GM03348 (cell line): ENCODE results near the gene LIMK2.
"Not testable (repeated sequence)": the region's sequence is repeated elsewhere in the genome, so short reads cannot be mapped to it uniquely, and the experiment has no call there.

Experiments
- DNase-seq: peaks from one replicate; pipeline ENCODE4 v3.0.0; 2012; ENCODE audit warnings: low spot score

The LIMK2 gene

DNA sequence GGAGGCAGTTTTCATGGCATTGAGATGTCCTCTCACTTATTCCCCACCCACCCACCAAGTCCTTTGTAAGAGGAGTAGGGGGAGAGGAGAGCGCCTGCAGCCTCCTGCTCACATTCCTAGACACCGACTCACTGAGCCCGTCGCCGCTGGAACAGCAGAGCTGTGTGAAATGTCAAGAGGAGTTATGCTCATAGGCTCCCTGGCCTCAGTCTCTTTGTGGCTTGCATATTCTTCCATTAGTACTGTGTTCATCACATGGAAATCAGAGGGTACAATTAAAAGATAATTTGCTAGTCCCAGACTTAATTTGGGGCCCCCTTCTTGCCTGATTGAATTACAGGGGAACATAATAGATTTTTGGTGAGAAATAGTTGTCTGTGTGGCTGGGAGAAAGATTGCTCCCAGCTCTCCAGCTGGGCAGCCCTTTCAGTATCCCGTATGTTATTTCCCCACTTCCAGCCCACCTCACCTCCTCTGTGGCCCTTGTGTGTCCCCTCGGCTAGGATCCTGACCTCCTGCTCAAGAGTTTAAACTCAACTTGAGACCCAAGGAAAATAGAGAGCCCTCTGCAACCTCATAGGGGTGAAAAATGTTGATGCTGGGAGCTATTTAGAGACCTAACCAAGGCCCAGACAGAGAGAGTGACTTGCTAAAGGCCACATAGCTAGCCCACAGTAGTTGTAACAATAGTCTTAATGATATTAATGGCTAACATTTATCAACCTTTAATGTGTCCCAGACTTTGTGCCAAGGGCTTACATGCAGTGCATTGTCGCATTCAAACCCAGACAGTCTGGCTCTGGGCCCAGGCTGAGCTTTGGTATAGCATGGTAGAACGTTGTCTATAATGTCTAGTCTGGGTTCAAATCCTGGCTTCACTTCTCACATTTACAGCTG is 32.2 kb downstream of the LIMK2 start:
- DNase-seq, result peak; percentile 90

DNA sequence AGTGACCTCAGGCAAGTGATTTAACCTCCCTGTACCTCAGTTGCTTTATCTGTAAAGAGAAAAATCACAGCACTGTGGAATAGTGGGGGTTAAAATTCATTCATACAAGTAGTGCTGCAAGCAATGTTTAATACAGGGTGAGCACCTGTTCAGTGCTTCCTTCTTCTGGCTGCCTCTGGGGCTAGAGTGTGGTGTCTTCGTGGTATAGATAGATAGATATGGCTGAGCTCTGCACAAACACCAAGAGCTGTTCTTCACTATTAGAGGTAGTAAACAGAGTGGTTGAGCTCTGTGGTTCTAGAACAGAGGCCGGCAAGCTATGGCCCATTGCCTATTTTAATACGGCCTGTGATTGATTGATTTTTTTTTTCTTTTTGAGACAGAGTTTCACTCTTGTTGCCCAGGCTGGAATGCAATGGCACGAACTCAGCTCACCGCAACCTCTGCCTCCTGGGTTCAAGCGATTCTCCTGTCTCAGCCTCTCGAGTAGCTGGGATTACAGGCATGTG is 32.9 kb downstream of the LIMK2 start:
- DNase-seq, result no peak

DNA sequence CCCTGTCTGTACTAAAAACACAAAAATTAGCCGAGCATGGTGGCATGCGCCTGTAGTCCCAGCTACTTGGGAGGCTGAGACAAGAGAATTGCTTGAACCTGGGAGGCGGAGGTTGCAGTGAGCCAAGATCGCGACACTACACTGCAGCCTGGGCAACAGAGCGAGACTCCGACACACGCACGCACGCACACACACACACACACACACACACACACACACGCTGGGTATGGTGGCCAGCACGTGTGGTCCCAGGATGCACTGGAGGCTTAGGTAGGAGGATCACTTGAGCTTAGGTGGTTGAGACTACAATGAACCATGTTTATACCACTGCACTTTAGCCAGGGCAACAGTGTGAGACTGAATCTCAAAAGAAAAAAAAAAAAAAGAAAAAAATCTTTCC is 33.9 kb downstream of the LIMK2 start:
- DNase-seq, result not testable (repeated sequence)

DNA sequence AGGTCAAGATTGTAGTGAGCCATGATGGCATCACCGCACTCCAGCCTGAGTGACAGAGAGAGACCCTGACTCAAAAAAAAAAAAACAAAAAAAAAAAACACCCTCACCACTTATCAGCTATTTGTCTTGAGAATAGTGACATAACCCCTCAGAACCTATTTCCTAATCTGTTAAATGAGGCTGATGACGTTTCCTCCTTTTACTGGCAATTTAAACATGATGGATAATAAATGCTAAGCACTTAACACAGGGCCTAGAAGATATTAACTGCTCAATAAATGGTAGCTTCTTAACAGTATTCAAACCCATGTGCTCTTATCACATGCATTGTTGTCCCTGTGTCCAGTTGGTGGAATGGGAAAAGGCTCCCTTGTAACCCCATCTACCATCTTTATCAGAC is 34.6 kb downstream of the LIMK2 start:
- DNase-seq, result no peak

DNA sequence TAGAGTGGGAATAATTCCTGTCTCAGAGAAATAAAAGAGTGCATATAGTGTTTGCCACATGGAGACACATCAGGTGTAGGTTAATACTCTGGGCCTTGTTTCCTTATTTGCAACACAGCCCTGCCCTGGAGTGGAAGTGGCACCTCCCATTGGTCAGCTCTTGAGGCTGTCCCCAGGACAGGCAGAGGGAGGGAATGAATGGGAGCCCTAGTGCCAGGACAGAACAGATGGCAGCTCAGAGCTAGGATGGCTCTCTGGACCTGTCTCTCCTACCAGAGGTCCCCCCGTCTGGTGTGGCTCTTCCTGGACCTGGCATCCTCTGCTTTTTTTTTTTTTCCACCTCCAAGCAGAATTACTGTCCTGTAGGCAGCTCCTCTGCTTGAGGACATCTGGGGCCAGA is 35.6 kb downstream of the LIMK2 start:
- peak; percentile 20 for DNase-seq

DNA sequence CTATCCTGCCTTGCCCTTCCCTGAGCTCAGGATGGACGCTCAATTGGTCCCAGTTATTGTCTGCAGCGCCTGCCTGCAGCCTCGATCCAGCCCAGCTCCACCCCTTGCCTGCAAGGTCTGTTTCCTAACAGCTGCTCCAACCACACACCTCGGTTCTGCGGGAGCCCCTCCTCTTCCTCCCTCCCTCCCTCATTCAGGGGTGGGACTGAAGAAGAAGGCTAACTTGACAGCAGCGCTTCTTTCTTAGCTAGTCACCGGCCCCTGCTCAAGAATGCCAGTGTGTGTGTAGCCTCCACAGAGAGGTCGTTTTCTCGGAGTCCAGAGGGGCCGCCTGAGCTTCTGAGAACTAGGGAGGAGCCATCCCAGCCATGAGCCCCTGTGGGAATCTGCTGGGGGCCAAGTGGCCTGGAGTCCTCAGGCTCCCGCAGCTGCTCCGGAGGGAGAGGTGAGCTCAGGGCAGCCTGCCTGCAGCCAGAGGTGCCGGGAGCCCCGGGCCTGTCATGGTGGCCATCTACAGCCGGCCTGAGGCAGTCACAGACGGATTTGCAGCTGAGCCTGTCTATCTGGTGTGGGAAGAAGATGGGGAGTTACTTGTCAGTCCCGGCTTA is 36.1 kb downstream of the LIMK2 start:
- DNase-seq, result peak; percentile 95

DNA sequence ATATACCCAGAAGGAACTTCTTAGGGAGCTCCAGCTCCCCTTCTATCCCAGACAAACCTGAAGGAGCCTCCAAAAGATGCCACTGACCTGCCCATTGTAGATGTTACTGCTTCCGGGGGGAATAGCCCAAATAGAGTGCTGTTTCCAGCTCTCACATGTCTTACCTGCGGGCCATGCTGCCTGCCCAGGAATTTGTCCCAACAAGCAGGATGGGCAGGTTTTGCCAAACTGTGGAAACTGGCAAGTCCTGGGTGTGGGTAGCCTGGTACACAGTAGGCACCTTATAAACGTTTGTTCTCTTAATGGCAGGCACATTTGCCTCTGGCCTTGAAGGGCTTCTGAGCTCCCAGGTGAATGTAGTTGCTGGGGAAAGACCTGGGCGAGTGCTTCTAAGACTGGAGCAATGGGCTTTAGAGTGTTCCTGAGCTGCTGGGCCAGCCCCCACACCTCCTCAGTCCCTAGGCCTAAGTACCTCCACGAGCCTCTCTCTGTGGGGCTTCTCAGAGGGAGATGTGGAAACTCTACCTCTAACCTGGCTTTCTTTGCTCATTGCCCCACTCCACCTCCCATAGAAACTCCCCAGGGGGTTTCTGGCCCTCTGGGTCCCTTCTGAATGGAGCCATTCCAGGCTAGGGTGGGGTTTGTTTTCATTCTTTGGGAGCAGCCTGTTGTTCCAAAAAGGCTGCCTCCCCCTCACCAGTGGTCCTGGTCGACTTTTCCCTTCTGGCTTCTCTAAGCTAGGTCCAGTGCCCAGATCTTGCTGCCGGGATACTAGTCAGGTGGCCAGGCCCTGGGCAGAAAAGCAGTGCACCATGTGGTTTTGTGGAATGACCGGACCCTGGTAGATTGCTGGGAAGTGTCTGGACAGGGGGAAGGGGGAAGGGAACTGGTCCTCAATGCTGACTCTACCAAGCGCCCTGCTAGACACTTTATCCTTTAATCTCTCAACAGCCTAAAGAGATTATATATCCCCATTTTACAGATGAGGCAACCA is 37.2 kb downstream of the LIMK2 start:
- DNase-seq, result peak; percentile 31

DNA sequence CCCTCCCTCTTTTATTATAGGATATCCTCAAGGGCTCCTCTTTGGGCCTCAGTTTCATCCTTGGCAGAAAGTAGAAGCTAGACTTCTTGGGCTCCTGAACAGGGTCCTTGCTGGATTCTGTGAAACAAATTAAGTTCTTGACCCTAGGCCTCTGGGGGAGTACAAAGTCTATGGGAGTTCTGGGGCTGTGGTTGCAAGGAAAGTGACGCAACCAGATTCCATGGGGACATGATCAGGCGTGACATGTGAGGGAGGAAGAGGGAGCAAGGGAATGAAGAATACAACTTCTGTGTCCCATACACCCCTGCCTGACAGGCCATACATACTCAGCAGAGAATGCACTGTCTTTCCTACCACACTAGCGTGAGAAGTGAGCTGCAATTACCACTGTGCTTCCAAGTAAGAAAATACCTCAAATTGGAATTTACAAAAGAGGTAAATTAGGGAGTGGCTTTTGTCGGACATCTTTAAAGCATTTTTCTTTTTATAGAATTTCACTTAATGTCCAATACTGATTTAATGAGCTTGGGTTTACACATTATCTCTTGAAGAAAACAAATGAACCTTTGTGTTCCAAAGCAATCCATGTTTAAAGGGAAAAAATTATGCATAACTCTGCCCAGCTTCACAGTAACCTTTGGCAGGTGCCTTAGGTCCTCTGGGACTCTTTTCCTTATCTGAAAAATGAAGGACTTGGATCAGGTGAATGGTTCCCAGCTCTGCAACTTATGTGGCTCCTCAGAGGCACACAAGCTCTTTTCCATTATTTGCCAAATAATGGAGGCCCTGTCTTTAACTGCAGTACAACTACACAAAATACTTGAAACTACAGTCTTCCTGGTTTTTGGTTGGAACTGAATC is 38.9 kb downstream of the LIMK2 start:
- peak; percentile 27 for DNase-seq

DNA sequence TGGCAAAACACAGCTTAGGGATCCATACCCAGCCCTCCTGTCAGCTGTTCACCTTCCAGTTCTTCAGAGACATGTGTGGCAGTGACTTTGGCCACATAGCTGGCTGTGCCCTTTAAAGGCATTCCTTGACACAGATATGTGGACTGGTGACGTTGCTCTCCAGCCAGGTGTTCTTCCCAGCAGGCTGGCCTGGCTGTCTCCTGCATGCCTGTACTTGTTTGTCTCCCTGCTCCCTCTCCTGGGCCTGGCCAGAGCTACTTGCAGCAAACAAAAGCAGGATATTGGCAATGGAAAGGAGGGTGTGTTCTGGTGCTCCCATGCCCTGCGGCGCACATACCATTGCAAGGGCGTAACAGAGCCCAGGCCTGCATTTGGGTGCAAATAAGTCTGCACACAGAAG is 41.9 kb downstream of the LIMK2 start:
- DNase-seq, result no peak

DNA sequence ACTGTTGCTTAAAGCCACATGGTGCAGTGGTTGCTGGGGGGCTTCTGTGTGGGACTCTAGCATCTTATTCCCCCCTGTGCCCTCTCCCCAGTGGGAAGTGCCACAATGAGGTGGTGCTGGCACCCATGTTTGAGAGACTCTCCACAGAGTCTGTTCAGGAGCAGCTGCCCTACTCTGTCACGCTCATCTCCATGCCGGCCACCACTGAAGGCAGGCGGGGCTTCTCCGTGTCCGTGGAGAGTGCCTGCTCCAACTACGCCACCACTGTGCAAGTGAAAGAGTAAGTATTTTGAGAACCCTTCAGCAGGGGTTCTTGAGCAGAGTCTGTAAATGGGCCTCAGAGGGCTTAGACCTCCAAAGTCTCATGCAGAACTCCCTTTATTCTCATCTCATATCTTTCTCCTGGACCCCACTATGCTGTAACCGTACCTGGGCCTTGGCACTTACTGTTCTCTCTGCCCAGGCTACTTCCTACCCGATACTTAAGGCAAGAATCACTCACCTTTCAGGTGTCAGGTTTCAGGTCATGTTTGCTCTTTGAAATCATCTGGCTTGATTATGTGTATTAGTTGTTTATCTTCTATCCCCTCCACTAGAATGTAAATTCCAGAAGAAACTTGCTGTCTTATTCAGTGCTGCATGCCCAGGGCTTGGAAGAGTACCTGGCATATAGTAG is 47.8 kb downstream of the LIMK2 start:
- no peak for DNase-seq

DNA sequence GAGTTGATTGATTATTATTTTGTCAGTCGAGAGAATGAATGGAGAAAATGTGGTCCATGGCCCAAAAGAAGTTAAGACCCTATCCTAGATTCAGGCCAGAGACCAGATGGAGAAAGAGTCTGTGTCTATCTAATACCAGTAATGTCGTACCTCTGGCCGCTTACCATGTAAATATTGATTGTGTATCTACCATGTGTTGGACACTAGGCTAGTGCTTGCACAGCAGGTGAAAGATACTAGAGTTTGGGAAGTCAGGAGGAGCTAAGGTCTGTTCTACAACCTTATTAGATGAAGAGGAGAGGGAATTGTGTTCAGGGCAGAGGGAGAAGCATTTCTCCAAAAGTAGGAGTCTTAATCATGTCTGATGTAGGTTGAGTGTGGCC is 48.4 kb downstream of the LIMK2 start:
- DNase-seq, result no peak

DNA sequence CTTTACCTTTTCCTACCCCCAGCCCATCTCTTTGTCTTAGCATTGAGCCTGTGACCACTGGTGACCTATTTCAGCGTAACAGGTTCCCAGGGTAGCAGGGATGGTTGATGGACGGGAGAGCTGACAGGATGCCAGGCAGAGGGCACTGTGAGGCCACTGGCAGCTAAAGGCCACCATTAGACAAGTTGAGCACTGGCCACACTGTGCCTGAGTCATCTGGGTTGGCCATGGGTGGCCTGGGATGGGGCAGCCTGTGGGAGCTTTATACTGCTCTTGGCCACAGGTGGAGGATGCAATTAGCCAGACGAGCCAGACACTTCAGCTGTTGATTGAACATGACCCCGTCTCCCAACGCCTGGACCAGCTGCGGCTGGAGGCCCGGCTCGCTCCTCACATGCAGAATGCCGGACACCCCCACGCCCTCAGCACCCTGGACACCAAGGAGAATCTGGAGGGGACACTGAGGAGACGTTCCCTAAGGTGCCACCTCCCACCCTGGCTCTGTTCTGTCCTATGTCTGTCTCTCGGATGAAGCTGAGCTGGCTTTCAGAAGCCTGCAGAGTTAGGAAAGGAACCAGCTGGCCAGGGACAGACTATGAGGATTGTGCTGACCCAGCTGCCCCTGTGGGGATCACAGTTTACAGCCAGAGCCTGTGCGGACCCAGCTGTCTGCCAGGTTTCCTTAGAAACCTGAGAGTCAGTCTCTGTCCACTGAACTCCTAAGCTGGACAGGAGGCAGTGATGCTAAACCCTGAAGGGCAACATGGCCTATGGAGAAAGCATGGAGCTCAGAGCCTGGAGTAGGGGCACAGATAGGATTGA is 50.4 kb downstream of the LIMK2 start:
- DNase-seq, result no peak

DNA sequence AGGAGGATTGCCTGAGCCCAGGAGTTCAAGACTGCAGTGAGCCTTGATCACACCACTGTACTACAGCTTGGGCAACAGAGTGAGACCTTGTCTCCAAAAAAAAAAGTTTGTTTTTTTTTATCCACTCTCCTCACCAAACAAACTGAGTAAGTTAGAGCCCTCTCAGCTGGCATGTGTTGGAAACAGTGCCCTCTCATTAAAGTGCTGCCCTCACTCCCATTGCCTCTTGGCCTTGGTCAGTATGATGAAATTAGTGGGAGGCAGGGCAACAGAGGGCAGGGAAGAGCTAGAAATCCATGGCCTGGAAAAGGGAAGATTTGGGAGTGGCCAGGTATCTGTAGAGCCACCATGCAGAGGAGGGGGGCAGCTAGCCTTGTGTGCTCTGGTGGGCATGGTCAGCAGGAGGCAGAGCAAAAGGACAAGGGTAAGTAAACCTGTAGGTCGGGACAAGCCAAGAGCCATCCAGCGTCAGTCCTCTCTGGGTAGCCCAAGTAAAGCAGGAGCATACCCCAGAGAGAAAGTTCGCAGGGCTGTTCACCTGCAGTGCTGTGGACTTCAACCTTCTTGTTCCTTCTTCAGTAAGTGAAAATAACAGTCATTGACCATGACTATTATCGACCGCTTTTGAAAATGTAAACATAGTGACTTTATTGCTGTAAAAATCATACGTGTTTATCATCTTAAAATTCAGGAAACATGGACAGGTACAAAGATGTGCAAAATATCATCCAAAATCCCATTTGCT is 52.0 kb downstream of the LIMK2 start:
- DNase-seq, result no peak

DNA sequence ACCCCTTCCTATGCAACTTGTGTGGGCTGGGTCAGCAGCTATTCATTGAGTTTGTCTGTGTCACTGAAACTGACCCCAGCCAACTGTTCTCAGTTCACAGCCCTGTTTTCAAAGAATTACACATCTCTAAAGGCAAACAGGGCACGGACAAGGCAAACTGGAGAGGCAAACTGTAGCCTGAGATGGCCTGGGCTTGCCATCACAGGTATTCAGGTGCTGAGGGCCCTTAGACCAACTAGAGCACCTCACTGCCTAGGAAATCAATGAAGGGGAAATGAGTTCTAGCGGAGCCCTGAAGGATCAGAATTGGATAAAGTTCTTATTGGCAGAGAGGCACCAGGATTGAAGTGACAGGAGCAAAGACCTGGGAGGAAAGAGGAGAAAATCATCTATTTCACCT is 56.2 kb downstream of the LIMK2 start:
- DNase-seq, result no peak

DNA sequence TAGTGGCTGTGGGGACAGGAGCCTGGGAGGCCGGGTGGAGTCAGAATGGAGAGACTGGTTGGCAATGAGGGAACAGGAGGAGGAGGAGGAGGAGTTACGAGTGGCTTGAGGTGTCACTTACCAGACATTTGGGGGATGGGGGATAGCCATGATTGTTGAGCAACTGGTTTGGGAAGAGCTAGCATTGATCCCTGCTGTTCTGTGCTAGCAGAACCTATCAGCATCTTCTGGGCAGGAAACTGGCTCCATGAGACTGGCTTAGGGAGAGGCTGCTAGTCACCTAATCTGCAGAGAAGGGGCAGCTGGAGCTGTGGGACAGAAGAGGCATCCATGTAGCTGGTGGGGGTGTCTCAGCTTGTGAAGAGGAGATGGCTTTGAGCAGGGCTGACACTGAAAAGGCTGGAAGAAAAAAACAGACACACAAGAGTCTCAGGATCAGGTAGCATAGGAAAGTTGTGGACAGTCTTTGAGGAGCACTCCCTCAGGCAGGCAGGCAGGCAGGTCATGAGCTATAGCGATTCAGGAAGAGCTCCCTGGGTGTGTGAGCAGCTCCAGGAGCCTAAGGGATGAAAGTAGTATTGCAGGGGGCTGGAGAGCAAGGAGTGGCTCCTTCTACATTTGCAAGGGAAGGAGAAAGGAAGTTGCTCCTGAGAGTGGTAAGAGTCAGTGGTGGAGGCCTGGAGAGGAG is 57.9 kb downstream of the LIMK2 start:
- no peak for DNase-seq

DNA sequence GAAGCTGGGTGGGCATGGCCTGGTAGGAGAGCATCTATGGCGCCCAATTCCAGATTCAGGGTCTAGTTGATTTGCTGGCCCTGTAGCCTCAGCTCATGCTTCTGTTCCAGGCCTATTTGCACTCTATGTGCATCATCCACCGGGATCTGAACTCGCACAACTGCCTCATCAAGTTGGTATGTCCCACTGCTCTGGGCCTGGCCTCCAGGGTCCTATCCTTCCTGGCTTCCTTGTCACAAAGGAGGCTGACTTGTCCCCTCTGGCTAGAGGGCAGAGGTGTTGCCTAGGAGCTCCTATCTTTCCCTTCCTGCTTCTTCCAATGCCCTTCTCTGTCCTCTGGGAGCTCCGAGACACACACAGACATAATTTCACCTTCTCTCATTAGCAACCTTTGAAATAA is 58.9 kb downstream of the LIMK2 start:
- no peak for DNase-seq

DNA sequence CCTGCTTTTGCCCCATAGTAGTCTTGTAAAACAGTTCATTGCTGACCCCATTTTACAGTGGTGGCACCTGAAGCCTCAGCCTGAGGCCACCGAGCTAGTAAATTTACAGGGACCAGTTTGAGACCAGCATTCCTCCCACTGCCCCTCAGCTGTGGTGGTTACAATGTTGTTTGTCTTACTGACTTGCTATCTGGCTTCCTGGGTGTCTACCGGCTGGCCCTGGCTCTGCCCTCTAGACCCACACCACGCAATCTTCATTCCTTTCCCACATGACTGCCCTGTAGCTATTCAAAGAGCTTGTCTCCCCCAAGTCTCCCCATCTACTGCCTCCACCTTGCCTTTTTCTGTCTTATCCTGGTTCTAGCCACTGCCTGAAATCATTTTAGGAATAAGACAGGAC is 59.4 kb downstream of the LIMK2 start:
- no peak for DNase-seq
